Uterine smooth muscle cell (primary cell): ENCODE data around the gene ZNF18. TPM values are rescaled to one million over a fixed set of nuclear protein-coding genes. Genes with fewer than 3 reads are reported as not detected.

ENCODE experiments used
- total RNA-seq: library from RNA; depleted of rRNA; stranded (reverse); fragments of >200 nt; gene quantifications from 2 replicates; pipeline ENCODE4 v1.2.3, GENCODE V29; 2014

ZNF18 gene
- total RNA-seq = 12.4 and 14.5 TPM in 2 replicates

GRCh38 chr17:11997147-11997971, at the start of gene ZNF18:
ZNF18 (minus strand) TSS chr17:11997475; CDS start chr17:11992829, 4,646 bp downstream.

GRCh38 chr17:12020642-12021622, 23.7 kb upstream of the ZNF18 start, which contains the start of gene MAP2K4:
MAP2K4 (plus strand) TSS chr17:12020877; CDS start chr17:12020887, 10 bp downstream.

Other genes starting within 250 kb of the ZNF18 start
- gene MAP2K4, start 23.4 kb upstream of the ZNF18 start, total RNA-seq = 29.6 and 33.1 TPM in 2 replicates